T-helper 2 cell treated with Interferon-gamma antibody and Interleukin-4, amounts not matched to agents 5 μg/mL and 100 μg/mL, for 36 hours (primary cell): ENCODE data around the gene FDXR.

Source experiments
- DNase-seq: peaks from one replicate; pipeline ENCODE4 v3.0.0; 2021; ENCODE audit warnings: low spot score
- H3K27ac Mint-ChIP-seq: one replicate; pipeline ENCODE4 v1.8.0; 2021; ENCODE audit warnings: mild to moderate bottlenecking, mixed read lengths
- H3K27me3 Mint-ChIP-seq: one replicate; pipeline ENCODE4 v1.8.0; 2021; ENCODE audit warnings: low read depth, mixed read lengths
- H3K36me3 Mint-ChIP-seq: one replicate; pipeline ENCODE4 v1.8.0; 2021; ENCODE audit warnings: low read depth, mixed read lengths
- H3K4me1 Mint-ChIP-seq: one replicate; pipeline ENCODE4 v1.8.0; 2021; ENCODE audit warnings: low read depth, mixed read lengths
- H3K4me3 Mint-ChIP-seq: one replicate; pipeline ENCODE4 v1.8.0; 2022; ENCODE audit warnings: mild to moderate bottlenecking, moderate library complexity, mixed read lengths
- H3K9me3 Mint-ChIP-seq: one replicate; pipeline ENCODE4 v1.8.0; 2021; ENCODE audit warnings: mixed read lengths

FDXR gene

DNA sequence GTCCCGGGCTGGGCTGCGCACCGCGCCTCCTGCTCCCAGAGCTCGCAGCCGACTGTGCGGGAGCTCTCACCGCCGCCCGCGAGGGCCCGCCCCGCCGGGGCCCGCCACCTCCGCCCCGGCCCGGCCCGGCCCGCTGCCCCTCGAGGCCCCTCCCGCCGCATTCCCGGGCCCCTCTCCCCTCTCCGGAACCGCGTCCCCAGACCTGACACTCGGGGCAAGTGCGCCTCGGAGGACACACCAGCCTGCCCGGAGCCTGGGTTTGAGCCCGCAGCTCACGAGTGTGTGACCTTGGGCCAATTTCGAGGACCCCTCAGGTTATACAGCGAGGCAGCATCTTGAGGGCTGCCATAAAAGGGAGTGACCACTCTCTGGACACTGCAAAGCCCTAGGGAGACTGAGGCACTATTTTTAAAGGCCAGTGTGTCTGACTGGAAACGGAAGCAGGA is 11.1 kb downstream of the FDXR start:
- H3K27ac Mint-ChIP-seq: no peak overlapping the region
- peaks cover 44% of the 10 kb centered on the region for H3K27me3 Mint-ChIP-seq
- H3K4me3 Mint-ChIP-seq: no peak overlapping the region
- H3K9me3 Mint-ChIP-seq: no peaks in the 10 kb centered on the region
- DNase-seq: no peak
- H3K4me1 Mint-ChIP-seq: peaks cover 8% of the 10 kb centered on the region
- peaks cover 13% of the 10 kb centered on the region for H3K36me3 Mint-ChIP-seq

DNA sequence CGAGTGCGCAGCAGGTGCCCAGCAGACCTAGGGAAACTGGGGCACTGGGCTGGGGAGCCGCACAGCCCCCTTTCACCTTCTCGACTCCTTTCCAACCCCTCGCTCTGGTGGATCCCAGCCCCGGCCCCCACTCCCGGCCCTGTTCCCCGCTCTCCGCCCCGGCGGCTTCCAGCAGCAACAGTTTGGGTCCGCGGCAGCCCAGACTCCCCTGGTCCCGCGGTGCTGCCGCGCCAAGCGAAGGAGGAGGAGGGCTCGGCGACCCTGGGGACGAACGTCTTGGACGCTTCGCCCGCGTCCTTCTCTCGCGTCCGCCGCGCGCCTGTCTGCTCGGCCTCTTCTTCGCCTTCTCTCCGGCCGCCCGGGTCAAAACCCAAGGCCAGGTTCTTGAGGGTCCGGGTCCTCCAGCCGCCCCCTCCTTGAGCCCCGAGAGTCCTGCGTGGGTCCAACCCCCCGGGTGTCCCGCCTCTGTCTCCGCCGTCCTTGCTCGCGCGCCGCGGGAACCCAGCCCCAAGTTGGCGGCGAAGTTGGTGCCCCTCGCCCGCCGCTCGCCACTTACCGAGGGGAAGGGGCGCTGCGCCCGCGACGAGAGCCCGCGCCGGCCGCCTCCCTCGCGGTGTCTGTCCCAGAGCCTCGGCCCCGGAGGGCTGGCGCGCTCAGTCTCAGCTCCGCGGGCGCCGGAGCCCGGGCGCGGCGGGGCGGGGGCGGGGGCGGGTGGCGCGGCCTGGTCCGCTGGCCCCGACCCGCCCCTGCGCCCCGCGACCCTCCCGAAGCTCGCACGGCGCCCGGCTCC is 11.7 kb downstream of the FDXR start:
- Mint-ChIP-seq H3K9me3 (no peaks in the 10 kb centered on the region), H3K4me1 (peaks cover 8% of the 10 kb centered on the region), H3K36me3 (peaks cover 13% of the 10 kb centered on the region), H3K27ac (no peak overlapping the region), H3K4me3 (no peak overlapping the region), H3K27me3 (peaks cover 50% of the 10 kb centered on the region)
- DNase-seq: no peak

DNA sequence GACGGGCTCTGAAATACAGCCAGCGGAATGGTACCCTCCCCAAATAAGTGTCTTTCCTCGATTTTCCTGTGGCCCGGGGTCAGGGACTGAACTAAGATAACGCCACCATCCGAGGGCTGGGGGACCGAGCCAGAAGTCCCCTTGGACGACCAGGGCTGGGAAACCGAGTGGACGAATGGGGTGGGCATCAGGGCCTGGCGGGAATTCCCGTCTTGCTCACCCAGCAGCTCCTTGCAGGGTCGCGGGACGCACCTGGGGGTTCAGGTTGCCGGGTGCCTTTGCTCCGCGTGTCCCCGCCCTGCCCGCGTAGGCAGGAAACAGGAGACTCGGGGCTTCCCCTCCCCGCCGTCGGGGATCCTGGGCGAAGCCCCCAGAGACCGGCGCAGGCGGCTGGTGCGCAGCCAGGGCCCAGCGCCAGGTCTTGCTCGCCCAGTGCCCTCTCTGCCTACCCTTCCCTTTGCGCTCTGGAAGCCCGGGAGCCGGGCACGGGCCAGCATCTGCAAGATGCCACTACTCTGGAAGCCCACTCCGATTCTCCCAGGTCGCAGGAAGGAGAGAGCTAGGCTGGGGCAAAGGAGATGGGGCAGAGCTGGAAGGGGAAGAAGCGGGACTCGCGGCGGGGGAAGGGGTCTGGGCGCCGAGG is 12.4 kb downstream of the FDXR start:
- H3K4me3 Mint-ChIP-seq: peak overlapping the region; percentile 47
- H3K27ac Mint-ChIP-seq: no peak overlapping the region
- H3K9me3 Mint-ChIP-seq: no peaks in the 10 kb centered on the region
- H3K4me1 Mint-ChIP-seq: peaks cover 8% of the 10 kb centered on the region
- DNase-seq: no peak
- H3K27me3 Mint-ChIP-seq: peaks cover 56% of the 10 kb centered on the region
- peaks cover 13% of the 10 kb centered on the region for H3K36me3 Mint-ChIP-seq

DNA sequence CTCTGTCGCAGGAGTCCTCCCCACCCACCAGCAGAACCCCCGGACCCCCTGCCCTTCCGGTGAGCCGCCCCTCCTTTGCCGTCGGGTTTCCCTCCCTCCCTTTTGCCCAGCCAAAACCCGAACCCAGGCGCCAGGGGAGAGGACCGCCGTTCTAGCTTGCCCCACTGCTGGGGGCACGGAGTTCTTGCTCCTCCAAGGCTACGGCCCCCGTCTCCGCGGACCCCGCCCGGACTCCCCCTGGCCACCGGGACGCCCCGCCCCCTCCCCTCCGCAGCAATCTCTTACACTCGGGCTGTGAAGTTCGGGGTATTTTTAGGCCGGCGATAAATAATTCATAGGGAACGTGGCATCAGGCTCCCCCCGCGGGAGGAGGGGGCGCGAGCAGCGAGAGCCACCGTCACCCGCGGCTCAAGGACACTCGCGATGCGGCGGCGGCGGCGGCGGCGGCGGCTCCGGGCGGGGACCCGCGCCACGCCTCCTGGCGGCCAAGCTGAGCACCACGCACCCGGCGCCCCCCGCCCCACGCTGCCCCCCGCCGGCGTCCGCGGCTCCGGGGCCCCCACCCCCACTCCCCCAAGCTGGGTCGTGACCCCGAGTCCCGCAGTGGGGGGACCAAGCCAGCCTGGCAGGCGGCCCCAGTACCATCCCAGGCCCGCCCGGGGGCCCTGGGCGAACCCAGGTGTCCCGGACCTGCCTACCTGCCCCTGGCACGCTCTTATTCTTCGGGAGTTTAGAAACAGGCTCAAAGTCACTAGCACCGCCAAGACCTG is 13.2 kb downstream of the FDXR start, which contains the start of gene GRIN2C:
GRIN2C (minus strand) TSS at position 427 of the 770 bp plus-strand sequence. CDS start 4,793 bp downstream, outside the sequence.
- H3K27ac Mint-ChIP-seq: no peak within 1 kb of the TSS
- no peaks in the 10 kb centered on the region for H3K9me3 Mint-ChIP-seq
- H3K4me1 Mint-ChIP-seq: peaks cover 4% of the 10 kb centered on the region
- peak within 1 kb of the TSS; percentile 47 for H3K4me3 Mint-ChIP-seq
- H3K36me3 Mint-ChIP-seq: peaks cover 6% of the 10 kb centered on the region
- no peak for DNase-seq
- H3K27me3 Mint-ChIP-seq: peaks cover 60% of the 10 kb centered on the region

GRCh38 chr17:74858672-74859458 is 13.9 kb downstream of the FDXR start:
- Mint-ChIP-seq H3K27ac (no peak overlapping the region), H3K4me3 (peak overlapping the region; percentile 26), H3K4me1 (peaks cover 4% of the 10 kb centered on the region), H3K9me3 (no peaks in the 10 kb centered on the region), H3K36me3 (peaks cover 6% of the 10 kb centered on the region), H3K27me3 (peaks cover 63% of the 10 kb centered on the region)
- no peak for DNase-seq

DNA sequence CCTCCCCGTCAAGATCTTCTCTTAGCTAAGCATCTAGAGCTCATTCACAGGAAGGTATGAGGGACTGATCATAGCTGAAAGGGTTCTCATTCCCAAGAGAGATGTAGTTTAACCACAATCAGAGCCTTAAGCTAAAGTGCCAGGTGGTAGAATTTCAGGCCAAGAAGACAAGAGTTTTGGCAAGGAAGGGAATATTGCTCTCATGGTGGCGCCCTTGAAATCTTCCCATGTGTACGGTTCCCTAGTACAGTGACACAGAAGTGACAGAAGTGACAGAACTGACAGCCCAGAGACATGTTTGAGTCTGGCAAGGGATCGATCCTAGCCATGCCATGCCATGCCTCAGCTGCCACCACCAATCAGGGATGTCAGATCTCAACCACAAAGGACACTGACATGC is 15.6 kb downstream of the FDXR start:
- Mint-ChIP-seq H3K4me3 (no peak overlapping the region), H3K27me3 (peaks cover 73% of the 10 kb centered on the region), H3K4me1 (peaks cover 7% of the 10 kb centered on the region), H3K27ac (no peak overlapping the region), H3K9me3 (no peaks in the 10 kb centered on the region), H3K36me3 (peaks cover 2% of the 10 kb centered on the region)
- no peak for DNase-seq

DNA sequence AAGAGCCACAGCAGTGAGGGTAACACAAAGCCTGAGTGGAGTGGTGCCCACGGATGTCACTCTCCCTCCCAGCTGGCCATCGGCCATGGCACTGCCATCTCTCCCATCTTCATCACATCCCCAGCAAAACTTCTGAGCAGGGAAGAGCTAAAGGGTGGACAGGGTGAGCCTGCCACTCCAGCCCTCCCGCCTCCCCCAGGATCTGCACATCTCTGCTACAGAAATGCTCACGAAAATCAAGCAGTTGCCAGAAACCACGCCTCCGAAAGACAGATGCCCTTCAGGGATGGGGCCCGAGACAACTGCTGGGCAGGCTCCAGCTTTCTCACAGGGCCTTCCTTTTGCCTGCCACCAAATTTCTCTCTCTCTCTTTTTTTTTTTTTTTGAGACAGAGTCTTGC is 16.7 kb downstream of the FDXR start:
- Mint-ChIP-seq H3K27me3 (peaks cover 69% of the 10 kb centered on the region), H3K27ac (no peak overlapping the region), H3K9me3 (no peaks in the 10 kb centered on the region), H3K4me3 (no peak overlapping the region), H3K36me3 (no peaks in the 10 kb centered on the region), H3K4me1 (peaks cover 5% of the 10 kb centered on the region)
- DNase-seq: no peak

DNA sequence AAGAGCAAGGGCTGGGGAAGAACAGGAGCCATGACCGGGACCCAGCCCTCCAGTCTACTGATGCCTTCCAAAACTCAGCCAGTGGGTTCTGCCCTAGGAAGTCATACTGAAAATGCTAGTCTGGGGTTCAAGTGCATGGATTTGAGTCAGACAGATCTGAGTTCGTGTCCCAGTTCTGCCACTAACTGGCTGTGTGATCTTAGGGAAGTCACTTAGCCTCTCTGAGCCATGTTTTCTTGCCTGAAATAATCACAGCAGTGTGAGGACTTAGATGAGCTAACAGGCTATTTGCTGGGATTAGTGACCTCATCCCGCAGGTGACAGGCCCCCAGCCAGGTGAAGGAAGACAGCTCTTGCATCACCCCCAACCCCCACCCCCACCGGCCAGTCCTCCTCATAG is 17.5 kb downstream of the FDXR start:
- Mint-ChIP-seq H3K27ac (no peak overlapping the region), H3K36me3 (no peaks in the 10 kb centered on the region), H3K27me3 (peaks cover 69% of the 10 kb centered on the region), H3K4me1 (peaks cover 5% of the 10 kb centered on the region), H3K4me3 (no peak overlapping the region), H3K9me3 (no peaks in the 10 kb centered on the region)
- no peak for DNase-seq

- Mint-ChIP-seq H3K27me3 (peaks cover 65% of the 10 kb centered on the region), H3K4me1 (peaks cover 5% of the 10 kb centered on the region), H3K27ac (no peak overlapping the region)
Measured at GRCh38 chr17:74854792-74855191, 18.0 kb downstream of the FDXR start.

GRCh38 chr17:74853669-74854068 is 19.1 kb downstream of the FDXR start:
- Mint-ChIP-seq H3K4me1 (peaks cover 5% of the 10 kb centered on the region), H3K4me3 (peak overlapping the region; percentile 84), H3K27ac (no peak overlapping the region), H3K36me3 (no peaks in the 10 kb centered on the region), H3K27me3 (peaks cover 56% of the 10 kb centered on the region), H3K9me3 (no peaks in the 10 kb centered on the region)
- DNase-seq: no peak

More at GRCh38 chr17:74854792-74855191, 18.0 kb downstream of the FDXR start:
- Mint-ChIP-seq H3K9me3 (no peaks in the 10 kb centered on the region), H3K36me3 (no peaks in the 10 kb centered on the region), H3K4me3 (no peak overlapping the region)
- DNase-seq: no peak

DNA sequence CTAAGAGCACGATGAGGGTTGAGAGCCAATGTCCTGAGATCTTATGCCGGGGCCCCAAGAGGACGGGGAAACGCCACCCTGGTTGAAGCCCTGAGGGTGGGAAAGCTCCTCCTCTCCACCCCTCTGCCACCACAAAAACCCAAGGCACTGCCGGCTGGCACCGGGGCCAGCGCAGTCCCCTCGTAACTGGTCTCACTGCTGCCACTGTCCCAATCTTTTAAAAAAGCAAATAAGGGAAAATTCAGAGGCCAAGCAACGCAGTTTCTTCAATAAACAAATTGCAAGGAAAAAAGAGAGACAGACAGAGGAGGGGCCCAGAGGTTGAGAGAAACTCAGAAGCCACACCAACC is 19.8 kb downstream of the FDXR start:
- Mint-ChIP-seq H3K9me3 (no peaks in the 10 kb centered on the region), H3K4me3 (peak overlapping the region; percentile 84), H3K4me1 (peaks cover 5% of the 10 kb centered on the region), H3K27me3 (peaks cover 51% of the 10 kb centered on the region), H3K36me3 (no peaks in the 10 kb centered on the region), H3K27ac (no peak overlapping the region)
- no peak for DNase-seq

GRCh38 chr17:74852237-74853047 is 20.4 kb downstream of the FDXR start:
- DNase-seq: peak; percentile 68
- H3K27ac Mint-ChIP-seq: no peak overlapping the region
- no peaks in the 10 kb centered on the region for H3K36me3 Mint-ChIP-seq
- peak overlapping the region; percentile 84 for H3K4me3 Mint-ChIP-seq
- H3K27me3 Mint-ChIP-seq: peaks cover 45% of the 10 kb centered on the region
- peaks cover 5% of the 10 kb centered on the region for H3K4me1 Mint-ChIP-seq
- H3K9me3 Mint-ChIP-seq: no peaks in the 10 kb centered on the region
